ENCODE results near the gene SLC14A1. TPM values are rescaled to one million over a fixed set of nuclear protein-coding genes. Genes with fewer than 3 reads are reported as not detected.

Gene SLC14A1
- total RNA-seq, 1 donor from 2014 or later = not detected

GRCh38 chr18:45722899-45723298, 1.1 kb upstream of the SLC14A1 start:
- DNase-seq (ENCODE audit: low read depth in 2 of 2) = peak; percentile 82 to 84

GRCh38 chr18:45724601-45725000, 620 bp downstream of the SLC14A1 start:
- DNase-seq (ENCODE audit: low read depth in 2 of 2) = no peak

DNA sequence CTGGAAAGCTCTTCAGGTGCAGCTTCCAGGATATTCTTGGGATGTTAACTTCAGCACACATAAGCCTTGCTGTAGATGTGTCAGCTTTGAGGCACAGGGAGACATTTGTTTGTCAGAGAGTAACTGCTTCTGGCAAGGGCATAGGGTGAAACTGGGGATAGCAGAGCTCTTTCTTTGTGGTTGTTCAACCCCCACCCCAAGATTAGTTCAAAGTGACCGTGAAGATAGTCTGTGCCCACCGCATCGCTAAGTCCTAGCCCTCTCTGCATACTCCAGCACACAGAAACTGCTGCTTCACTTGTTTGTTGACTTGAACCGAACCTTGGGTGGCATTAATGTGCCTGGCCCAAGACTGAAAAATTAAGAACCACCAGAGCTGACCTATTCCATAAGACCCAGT, 1.4 kb downstream of the SLC14A1 start:
- no peak for DNase-seq (ENCODE audit: low read depth in 2 of 2)

DNA sequence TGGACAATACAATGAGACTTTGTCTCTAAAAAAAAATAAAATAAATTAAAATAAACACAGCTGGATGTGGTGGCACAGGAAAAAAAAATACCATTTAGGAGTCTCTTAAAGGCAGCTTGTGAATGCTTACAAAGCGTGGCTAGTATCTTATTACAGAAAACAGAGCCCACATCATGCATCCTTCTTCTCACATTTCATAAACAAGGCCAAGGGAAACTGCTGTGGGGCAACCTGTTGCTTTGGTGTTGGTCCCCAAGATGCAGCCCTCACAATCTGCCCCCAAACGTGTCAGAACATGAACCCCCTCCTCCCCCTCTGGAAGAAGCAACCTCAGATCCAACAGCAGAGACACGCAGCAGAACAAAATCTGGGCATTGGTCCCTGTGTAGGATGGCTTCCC, 2.6 kb downstream of the SLC14A1 start:
- DNase-seq (ENCODE audit: low read depth in 2 of 2) = no peak

DNA sequence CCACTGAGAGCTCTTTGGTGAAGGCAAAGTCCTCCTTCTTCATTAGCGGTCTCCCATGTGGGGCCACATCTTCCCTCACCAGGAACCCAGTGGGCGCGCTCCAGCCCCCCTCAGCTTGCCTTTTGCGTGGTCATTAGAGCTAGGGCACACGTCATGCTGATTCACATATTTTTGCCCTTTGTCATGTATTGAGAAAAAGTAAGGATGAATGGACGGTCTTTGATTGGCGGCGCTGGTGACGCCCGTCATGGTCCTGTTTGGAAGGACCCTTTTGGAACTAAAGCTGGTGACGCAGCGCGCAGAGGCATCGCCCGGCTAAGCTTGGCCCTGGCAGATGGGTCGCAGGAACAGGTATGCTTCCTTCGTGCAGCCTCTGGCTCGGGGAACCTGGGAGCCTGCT, 3.1 kb downstream of the SLC14A1 start:
- no peak for DNase-seq (ENCODE audit: low read depth in 2 of 2)

DNA sequence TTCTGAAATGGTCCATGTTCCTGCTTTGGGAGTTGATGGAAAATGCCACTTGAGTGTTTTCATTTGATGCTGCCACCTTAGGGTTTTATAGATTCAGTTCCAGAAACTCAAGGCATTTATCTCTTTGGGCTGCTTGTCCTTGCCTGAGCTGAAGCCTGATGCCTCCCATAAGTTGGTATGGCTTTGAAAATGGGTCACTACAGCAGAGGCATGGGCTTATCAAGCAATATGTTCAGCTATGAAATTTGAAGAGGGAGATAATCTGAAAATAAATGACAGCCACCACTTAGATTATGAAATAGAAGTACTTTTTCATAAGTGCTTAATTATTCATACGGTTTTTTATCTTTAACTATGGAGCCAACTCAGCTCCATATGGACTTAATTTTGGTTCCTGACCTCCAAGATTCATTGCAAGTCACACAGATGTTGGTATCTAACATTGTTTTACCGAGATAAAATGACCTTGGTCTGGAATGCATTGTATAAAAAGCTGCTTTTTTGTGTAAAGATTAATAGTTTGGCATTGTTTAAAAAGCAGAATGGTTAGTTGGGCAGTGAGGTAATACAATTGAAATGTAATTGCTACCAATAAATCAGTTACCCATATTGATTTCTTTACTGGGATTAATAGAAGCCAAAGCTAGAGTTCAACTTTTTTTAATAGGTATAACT, 4.5 kb downstream of the SLC14A1 start:
- no peak for DNase-seq (ENCODE audit: low read depth in 2 of 2)

DNA sequence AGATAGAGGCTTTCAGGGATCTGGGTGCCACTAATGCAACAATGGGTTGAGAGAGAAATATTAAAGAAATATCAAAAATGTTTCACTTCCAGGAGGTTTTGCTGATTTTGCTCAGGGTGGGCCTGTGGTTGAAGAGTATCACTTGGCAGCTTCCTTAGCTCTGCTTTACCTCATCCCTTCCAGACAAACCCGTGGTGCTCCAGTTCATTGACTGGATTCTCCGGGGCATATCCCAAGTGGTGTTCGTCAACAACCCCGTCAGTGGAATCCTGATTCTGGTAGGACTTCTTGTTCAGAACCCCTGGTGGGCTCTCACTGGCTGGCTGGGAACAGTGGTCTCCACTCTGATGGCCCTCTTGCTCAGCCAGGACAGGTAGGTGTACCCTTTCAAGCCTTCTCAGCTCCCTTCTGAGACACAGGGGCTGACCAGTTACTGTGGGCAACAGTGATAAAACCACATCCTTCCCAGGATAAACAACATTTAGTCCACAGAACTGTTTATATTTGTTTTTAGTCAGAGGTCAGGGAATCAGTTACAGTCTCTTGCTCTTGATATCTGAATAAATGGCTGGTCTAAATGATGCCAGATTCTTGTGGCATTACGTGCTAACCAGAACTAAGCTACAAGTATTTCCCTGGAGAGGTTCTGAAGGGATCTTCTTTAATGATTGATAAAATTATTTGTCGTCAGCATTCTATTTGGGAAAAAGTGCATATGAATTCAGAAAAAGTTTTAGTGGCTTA, 7.0 kb downstream of the SLC14A1 start:
- peak in 1 of 2 donors; percentile 2 for DNase-seq (ENCODE audit: low read depth in 2 of 2)

DNA sequence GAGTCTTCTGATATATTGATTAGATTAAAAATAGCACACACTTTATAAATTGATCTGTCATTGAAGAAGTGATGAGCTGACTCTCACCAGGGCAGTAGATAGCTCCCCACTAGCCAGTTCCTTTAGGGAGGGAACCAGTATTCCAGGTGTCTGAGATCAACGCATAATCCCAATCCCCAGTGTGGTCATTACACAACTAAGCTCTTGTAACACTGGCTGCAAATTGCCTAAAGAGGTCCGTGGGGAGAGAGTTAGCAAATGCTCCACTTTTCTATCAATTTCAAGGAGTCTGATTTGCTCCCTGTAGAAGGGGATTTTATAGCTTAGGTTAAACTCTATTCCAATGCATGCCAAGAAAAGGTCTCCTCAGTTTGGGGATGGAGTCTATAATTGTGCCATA, 7.7 kb downstream of the SLC14A1 start:
- DNase-seq (ENCODE audit: low read depth in 2 of 2) = no peak

GRCh38 chr18:45733535-45733934, 9.6 kb downstream of the SLC14A1 start:
- DNase-seq (ENCODE audit: low read depth in 2 of 2) = no peak

DNA sequence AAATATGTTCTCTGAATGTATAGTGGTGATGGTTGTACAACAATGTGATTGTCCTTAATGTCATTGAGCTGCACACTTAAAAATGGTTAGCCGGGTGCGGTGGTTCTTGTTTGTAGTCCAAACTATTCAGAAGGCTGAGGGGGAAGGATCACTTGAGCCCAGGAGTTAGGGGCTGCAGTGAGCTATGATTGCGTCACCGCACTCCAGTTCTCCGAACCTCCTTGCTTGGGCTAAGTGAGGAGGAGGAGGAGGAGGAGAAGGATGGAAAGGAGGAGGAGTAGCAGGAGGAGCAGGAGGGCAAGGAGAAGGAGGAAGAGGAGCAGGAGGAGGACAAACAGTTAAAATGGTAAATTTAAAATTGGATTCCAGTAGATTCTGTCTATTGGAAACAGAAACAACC, 10.5 kb downstream of the SLC14A1 start:
- DNase-seq (ENCODE audit: low read depth in 2 of 2) = no peak

DNA sequence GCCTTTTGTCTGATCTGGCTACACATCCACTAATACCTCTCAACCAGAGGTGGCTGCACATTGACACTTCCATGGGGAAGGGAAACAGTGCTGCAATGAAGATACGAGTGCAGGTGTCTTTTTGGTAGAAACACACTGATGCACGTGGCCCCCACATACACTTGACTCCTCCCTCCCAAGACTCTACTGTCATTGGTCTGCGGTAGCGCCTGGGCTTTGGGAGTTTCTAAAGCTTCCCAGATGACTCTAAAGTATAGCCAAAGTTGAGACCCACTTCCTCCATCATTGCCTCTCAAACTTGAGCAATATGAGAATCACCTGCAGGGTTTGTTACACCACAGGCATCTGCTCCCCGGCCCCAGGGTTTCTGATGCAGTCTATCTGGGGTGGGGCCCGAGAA, 11.0 kb downstream of the SLC14A1 start:
- no peak for DNase-seq (ENCODE audit: low read depth in 2 of 2)

DNA sequence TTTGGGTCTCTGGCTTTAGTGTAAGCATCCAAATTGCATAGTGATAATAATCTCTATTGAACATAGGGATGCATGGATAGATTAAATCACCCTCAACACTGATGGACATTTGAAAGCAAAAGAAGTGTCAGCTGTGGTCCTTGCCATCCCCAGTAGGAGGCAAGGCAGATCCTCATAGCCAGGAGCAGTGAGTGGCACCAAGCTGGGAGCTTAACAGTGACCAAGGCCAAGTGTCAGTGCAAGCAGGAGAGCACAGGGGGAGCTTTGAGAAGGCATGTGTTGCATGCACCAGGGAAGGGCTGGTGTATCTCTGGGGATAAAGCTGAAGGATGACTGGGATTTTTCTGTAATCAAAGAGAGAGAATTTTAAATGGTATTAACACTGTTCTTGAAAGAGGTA, 14.7 kb downstream of the SLC14A1 start:
- peak in 1 of 2 donors; percentile 5 for DNase-seq (ENCODE audit: low read depth in 2 of 2)

DNA sequence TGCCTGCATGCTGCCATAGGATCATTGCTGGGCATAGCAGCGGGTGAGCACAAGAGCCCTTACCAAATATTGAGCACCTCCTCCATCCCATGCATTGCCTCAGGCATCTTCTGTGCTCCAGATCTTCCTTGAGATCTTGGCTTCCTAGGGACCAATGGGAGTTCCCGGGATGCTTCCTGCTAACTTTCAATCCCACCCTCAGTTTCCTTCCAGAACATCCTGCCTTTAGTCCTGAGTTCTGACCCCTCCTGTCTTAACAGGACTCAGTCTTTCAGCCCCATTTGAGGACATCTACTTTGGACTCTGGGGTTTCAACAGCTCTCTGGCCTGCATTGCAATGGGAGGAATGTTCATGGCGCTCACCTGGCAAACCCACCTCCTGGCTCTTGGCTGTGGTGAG, 15.3 kb downstream of the SLC14A1 start:
- no peak for DNase-seq (ENCODE audit: low read depth in 2 of 2)

DNA sequence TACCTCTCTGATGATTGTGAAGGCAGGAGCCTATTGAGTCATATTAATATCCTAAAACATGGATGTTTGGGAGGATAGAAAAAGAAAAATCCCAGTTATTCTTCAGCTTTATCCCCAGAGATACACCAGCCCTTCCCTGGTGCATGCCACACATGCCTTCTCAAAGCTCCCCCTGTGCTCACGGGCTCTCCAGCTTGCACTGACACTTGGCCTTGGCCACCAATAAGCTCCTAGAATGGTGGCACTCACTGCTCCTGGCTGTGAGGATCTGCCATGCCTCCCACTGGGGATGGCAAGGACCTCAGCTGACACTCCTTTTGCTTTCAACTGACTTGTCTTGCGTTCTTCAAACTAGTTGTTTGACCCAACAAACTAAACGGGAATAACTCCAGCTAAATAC, 15.9 kb downstream of the SLC14A1 start:
- DNase-seq (ENCODE audit: low read depth in 2 of 2) = no peak

DNA sequence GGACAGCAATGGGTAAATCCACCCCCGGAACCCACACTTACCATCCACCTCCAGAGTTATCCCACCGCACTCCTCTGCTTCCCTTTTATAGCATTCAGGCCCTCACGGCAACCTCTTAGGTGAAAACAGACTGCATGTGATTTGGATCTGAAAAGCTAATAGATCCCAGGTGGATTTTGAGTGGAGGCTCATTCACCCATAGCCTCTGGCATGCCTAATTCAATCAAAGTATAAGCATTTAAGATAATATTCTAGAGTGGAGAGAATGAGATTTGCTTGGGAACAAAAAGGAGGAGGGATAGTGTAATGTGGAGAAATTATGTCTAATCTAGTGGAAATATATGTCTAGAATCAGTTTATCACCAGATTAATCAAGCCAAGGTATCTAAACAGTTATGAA, 17.1 kb downstream of the SLC14A1 start:
- no peak for DNase-seq (ENCODE audit: low read depth in 2 of 2)

GRCh38 chr18:45745817-45746461, 22.0 kb downstream of the SLC14A1 start:
- DNase-seq (ENCODE audit: low read depth in 2 of 2) = peak; percentile 57 to 92

- DNase-seq (ENCODE audit: low read depth in 2 of 2) = no peak
These were observed 24.5 kb downstream of the SLC14A1 start for GRCh38 chr18:45748501-45748900.

GRCh38 chr18:45749918-45750689, 26.1 kb downstream of the SLC14A1 start:
- DNase-seq (ENCODE audit: low read depth in 2 of 2) = no peak

GRCh38 chr18:45751766-45752165, 27.8 kb downstream of the SLC14A1 start:
- no peak for DNase-seq (ENCODE audit: low read depth in 2 of 2)

GRCh38 chr18:45752681-45753080, 28.7 kb downstream of the SLC14A1 start:
- DNase-seq (ENCODE audit: low read depth in 2 of 2) = no peak

DNA sequence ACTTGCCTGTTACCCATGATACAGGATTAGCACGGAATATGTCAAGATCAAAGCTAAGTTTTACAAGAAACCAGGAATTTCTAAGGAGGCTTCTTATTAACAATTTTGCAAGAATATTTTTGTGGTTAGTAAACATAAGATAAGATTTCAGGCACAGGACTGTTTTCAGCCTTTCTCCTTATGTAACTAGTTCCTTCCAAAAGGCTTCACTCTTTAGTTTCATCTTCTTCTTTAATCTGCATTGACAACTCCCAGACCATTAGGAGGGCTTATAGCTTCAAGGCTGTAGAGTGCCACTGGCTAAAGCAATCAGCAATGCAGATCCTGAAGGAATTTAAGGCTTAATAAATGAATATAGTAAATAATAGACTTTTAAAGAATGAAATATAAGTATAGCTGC, 29.3 kb downstream of the SLC14A1 start:
- DNase-seq (ENCODE audit: low read depth in 2 of 2) = no peak

DNA sequence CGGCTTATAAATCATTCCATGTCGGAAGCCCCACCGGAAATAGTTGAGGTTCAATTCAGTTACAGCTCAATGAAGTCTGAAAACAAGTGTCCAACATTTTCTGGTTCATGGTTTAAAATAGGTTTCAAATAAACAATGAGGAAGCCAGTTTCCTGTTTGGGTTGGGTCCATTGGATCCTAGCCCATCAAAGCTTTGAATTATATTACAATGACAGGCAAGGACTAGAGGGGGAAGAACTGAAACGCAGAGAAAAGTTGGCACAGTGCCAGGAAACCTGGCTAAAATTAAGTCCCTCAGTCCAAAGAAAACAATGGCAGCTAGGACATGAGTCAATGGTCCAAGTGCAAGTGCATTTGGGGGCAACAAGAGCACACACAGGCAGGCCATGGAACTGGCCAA, 32.0 kb downstream of the SLC14A1 start:
- peak; percentile 99 for DNase-seq (ENCODE audit: low read depth in 2 of 2)

Data from lung microvascular endothelial cell (primary cell).